Sigmoid colon (tissue), 4 donors: Measurements from ENCODE around the gene NAA35.

Experiments used
- POLR2AphosphoS5 ChIP-seq, 4 donors: sonication (generic); formaldehyde crosslinking; IDR thresholded peaks; one replicate each; pipeline ENCODE4 v1.6.1; 2017; ENCODE audit warnings: antibody characterized with exemption in 4 of 4
- TF ChIP-seq, protein P1 (sequence below), 4 experiments: fragments of 450-650 bp in 3 of 4; fragments of 200-600 bp in 1 of 4; IDR thresholded peaks; one replicate each; pipeline ENCODE4 v1.5.1; 2016 to 2019; ENCODE audit warnings: antibody characterized with exemption in 4 of 4, mild to moderate bottlenecking in 3 of 4, moderate library complexity in 2 of 4

DNA sequence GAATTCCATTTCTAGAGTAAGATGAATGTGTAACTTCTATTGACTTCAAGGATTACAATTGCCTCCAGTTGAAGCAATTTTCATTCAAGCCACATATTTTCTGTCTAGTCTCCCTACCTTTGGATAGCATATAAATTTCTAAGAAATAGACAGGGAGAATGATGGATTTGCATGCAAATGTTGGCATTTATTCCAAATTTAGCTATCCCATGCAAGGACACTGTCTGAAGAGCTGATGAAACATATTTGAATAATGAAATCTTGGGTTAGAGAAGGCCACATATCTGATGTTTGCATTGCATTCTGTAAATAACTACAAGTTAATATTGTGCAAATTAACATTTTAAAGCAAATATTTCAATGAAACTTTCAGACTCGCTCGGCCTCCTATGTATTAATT is 36.0 kb upstream of the NAA35 start:
- TF ChIP-seq, protein P1, sequence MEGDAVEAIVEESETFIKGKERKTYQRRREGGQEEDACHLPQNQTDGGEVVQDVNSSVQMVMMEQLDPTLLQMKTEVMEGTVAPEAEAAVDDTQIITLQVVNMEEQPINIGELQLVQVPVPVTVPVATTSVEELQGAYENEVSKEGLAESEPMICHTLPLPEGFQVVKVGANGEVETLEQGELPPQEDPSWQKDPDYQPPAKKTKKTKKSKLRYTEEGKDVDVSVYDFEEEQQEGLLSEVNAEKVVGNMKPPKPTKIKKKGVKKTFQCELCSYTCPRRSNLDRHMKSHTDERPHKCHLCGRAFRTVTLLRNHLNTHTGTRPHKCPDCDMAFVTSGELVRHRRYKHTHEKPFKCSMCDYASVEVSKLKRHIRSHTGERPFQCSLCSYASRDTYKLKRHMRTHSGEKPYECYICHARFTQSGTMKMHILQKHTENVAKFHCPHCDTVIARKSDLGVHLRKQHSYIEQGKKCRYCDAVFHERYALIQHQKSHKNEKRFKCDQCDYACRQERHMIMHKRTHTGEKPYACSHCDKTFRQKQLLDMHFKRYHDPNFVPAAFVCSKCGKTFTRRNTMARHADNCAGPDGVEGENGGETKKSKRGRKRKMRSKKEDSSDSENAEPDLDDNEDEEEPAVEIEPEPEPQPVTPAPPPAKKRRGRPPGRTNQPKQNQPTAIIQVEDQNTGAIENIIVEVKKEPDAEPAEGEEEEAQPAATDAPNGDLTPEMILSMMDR (IDR thresholded peaks at IDR 0.05), result no peak
- TF ChIP-seq POLR2AphosphoS5 (IDR thresholded peaks at IDR 0.05), result no peak
